ENCODE results near the gene ZC3H13. TPM values are rescaled to one million over a fixed set of nuclear protein-coding genes. Genes with fewer than 3 reads are reported as not detected.

The ZC3H13 gene
- total RNA-seq, 4 donors from 2014 or later, result 31.6 to 49.7 (median 38.0) TPM

- Histone ChIP-seq H3K27me3 (no peaks in the 10 kb centered on the region), H3K36me3 (peaks cover 0 to 19% of the 10 kb centered on the region in 2 donors), H3K27ac (no peak overlapping the region), H3K4me3 (no peak overlapping the region), H3K9me3 (peaks cover 0 to 6% (median 0%) of the 10 kb centered on the region in 3 donors), H3K4me1 (no peaks in the 10 kb centered on the region)
- TF ChIP-seq CTCF (IDR thresholded peaks at IDR 0.05) (no peak), POLR2AphosphoS5 (IDR thresholded peaks at IDR 0.05) (no peak), POLR2A (IDR thresholded peaks at IDR 0.05) (no peak), EP300 (IDR thresholded peaks at IDR 0.05) (no peak)
- ATAC-seq, result no peak
Observed at GRCh38 chr13:46032341-46032740, 20.2 kb downstream of the ZC3H13 start.

- Histone ChIP-seq H3K4me1 (no peaks in the 10 kb centered on the region), H3K9me3 (peaks cover 0 to 6% (median 0%) of the 10 kb centered on the region in 3 donors), H3K27ac (no peak overlapping the region), H3K4me3 (no peak overlapping the region), H3K36me3 (peaks cover 0 to 19% of the 10 kb centered on the region in 2 donors), H3K27me3 (no peaks in the 10 kb centered on the region)
- TF ChIP-seq CTCF (IDR thresholded peaks at IDR 0.05) (no peak), POLR2A (IDR thresholded peaks at IDR 0.05) (no peak), EP300 (IDR thresholded peaks at IDR 0.05) (no peak), POLR2AphosphoS5 (IDR thresholded peaks at IDR 0.05) (no peak)
- ATAC-seq, result no peak
- 92 to 95% methylated on average over 4 of the region's 4 CpGs for WGBS, 2 donors (ENCODE audit: low coverage in 1 of 2)
Observed at GRCh38 chr13:46031581-46032263, 20.8 kb downstream of the ZC3H13 start.

GRCh38 chr13:46025157-46025556 is 27.4 kb downstream of the ZC3H13 start:
- H3K36me3 ChIP-seq, result peaks cover 0 to 5% of the 10 kb centered on the region in 2 donors
- 98% methylated on average over 4 of the region's 4 CpGs for WGBS, 2 donors (ENCODE audit: low coverage in 1 of 2)
- TF ChIP-seq EP300 (IDR thresholded peaks at IDR 0.05), result no peak
- TF ChIP-seq CTCF (IDR thresholded peaks at IDR 0.05), result no peak

GRCh38 chr13:46022481-46022880 is 30.1 kb downstream of the ZC3H13 start:
- 89 to 95% methylated on average over 2 of the region's 2 CpGs for WGBS, 2 donors (ENCODE audit: low coverage in 1 of 2)
- no peaks in the 10 kb centered on the region for H3K4me1 ChIP-seq
- no peaks in the 10 kb centered on the region for H3K9me3 ChIP-seq
- no peak overlapping the region for H3K27ac ChIP-seq
- peaks cover 0 to 32% of the 10 kb centered on the region in 2 donors for H3K36me3 ChIP-seq
- ATAC-seq, result no peak
- H3K4me3 ChIP-seq, result no peak overlapping the region
- no peak for TF ChIP-seq POLR2AphosphoS5 (IDR thresholded peaks at IDR 0.05)
- TF ChIP-seq CTCF (IDR thresholded peaks at IDR 0.05), result no peak
- no peak for TF ChIP-seq EP300 (IDR thresholded peaks at IDR 0.05)
- no peak for TF ChIP-seq POLR2A (IDR thresholded peaks at IDR 0.05)
- no peaks in the 10 kb centered on the region for H3K27me3 ChIP-seq

More at GRCh38 chr13:46025157-46025556, 27.4 kb downstream of the ZC3H13 start:
- Histone ChIP-seq H3K27ac (no peak overlapping the region), H3K4me1 (no peaks in the 10 kb centered on the region), H3K9me3 (peaks cover 0 to 1% (median 0%) of the 10 kb centered on the region in 3 donors), H3K4me3 (no peak overlapping the region), H3K27me3 (no peaks in the 10 kb centered on the region)
- no peak for ATAC-seq

- ATAC-seq, result no peak
- H3K27ac ChIP-seq, result no peak overlapping the region
- no peaks in the 10 kb centered on the region for H3K9me3 ChIP-seq
- H3K4me1 ChIP-seq, result no peaks in the 10 kb centered on the region
- H3K36me3 ChIP-seq, result peaks cover 0 to 67% of the 10 kb centered on the region in 2 donors
- H3K4me3 ChIP-seq, result no peak overlapping the region
- no peak for TF ChIP-seq POLR2A (IDR thresholded peaks at IDR 0.05)
- TF ChIP-seq EP300 (IDR thresholded peaks at IDR 0.05), result no peak
- no peak for TF ChIP-seq CTCF (IDR thresholded peaks at IDR 0.05)
- TF ChIP-seq POLR2AphosphoS5 (IDR thresholded peaks at IDR 0.05), result no peak
- H3K27me3 ChIP-seq, result no peaks in the 10 kb centered on the region
Observed at GRCh38 chr13:46016216-46016615, 36.3 kb downstream of the ZC3H13 start.

Data from gastroesophageal sphincter (tissue), 4 donors.